Endothelial cell of umbilical vein (primary cell): Measurements from ENCODE around the gene ENO2. TPM values are rescaled to one million over a fixed set of nuclear protein-coding genes. Genes with fewer than 3 reads are reported as not detected.

Experiments used
- BruUV-seq: library from RNA; stranded (reverse); fragments of 400-500 nt; replicated peaks from 2 replicates; lab custom pipeline; 2021; lab: Mats Ljungman, UMichigan
- CTCF ChIA-PET: fragments of 300-600, 350-600 bp; sonication (Branson Sonifier 250); formaldehyde crosslinking; loops from one replicate; lab custom pipeline; 2021; ENCODE audit warnings: antibody characterized with exemption, inconsistent platforms; lab: Charles Lee
- POLR2A ChIA-PET: fragments of 300-600, 350-600 bp; sonication (Branson Sonifier 250); formaldehyde crosslinking; loops from one replicate; lab custom pipeline; 2021; ENCODE audit warnings: antibody characterized with exemption, inconsistent platforms; lab: Charles Lee
- DNase-seq: peaks from one replicate; pipeline ENCODE4 v3.0.0-alpha.2; 2011; ENCODE audit warnings: low read depth, low spot score
- FAIRE-seq: peaks from 2 replicates; lab custom pipeline; 2011; peaks lifted over from hg19 to GRCh38; lab: Jason Lieb, UNC
- H2AFZ ChIP-seq: 2 replicates; pipeline ENCODE4 v1.6.0; 2012; ENCODE audit warnings: low read depth, low read length, control low read depth, inconsistent platforms
- H3K27ac ChIP-seq: 2 replicates; pipeline ENCODE4 v1.5.1; 2011; ENCODE audit warnings: low read depth, mild to moderate bottlenecking, control low read depth, low read length, moderate library complexity; ENCODE audit not compliant: insufficient read depth
- H3K27me3 ChIP-seq, 2 experiments: 2 replicates each; pipeline versions ENCODE4 v1.6.0 to v1.6.1; 2011; ENCODE audit warnings: low read length in 2 of 2, mixed read lengths in 1 of 2; ENCODE audit not compliant: control insufficient read depth in 2 of 2, insufficient read depth in 2 of 2
- H3K36me3 ChIP-seq, 2 experiments: 2 replicates in 1 of 2; 3 replicates in 1 of 2; pipeline ENCODE4 v1.5.1; 2011; ENCODE audit warnings: low read length in 2 of 2, mild to moderate bottlenecking in 1 of 2, moderate library complexity in 1 of 2; ENCODE audit not compliant: control insufficient read depth in 2 of 2, insufficient read depth in 2 of 2; ENCODE audit errors: extremely low read depth in 1 of 2
- H3K4me1 ChIP-seq: 3 replicates; pipeline ENCODE4 v1.5.1; 2011; ENCODE audit warnings: mild to moderate bottlenecking, low read length; ENCODE audit not compliant: control insufficient read depth, insufficient read depth; ENCODE audit errors: extremely low read depth
- H3K4me2 ChIP-seq: 2 replicates; pipeline ENCODE4 v1.6.1; 2011; ENCODE audit warnings: low read length, control low read depth, mixed read lengths; ENCODE audit not compliant: insufficient read depth
- H3K4me3 ChIP-seq, 3 experiments: fragments of 200-600 bp in 1 of 3; sonication (generic), shearing (Covaris generic) in 1 of 3; replicated peaks in 1 of 3; 2 replicates each; pipeline ENCODE4 v1.5.1; 2011 to 2016; ENCODE audit warnings: control low read depth in 3 of 3, low read length in 3 of 3, mild to moderate bottlenecking in 2 of 3, inconsistent platforms in 1 of 3, low read depth in 1 of 3, moderate library complexity in 1 of 3; ENCODE audit not compliant: insufficient read depth in 1 of 3
- H3K79me2 ChIP-seq: 2 replicates; pipeline ENCODE4 v1.6.0; 2012; ENCODE audit warnings: low read length, inconsistent platforms; ENCODE audit not compliant: control insufficient read depth, insufficient read depth
- H3K9ac ChIP-seq: replicated peaks from 2 replicates; pipeline ENCODE3; 2011; ENCODE audit warnings: low read length, control low read depth; ENCODE audit not compliant: insufficient read depth; ENCODE audit errors: extremely low read depth
- H3K9me1 ChIP-seq: replicated peaks from 3 replicates; pipeline ENCODE4 v1.6.0; 2011; ENCODE audit warnings: mild to moderate bottlenecking, low read length; ENCODE audit not compliant: control insufficient read depth, insufficient read depth; ENCODE audit errors: extremely low read depth
- H3K9me3 ChIP-seq: replicated peaks from 2 replicates; pipeline ENCODE4 v1.5.1; 2012; ENCODE audit warnings: low read length, inconsistent platforms; ENCODE audit not compliant: control insufficient read depth, insufficient read depth
- H4K20me1 ChIP-seq: replicated peaks from 2 replicates; pipeline ENCODE3; 2011; ENCODE audit warnings: mild to moderate bottlenecking, low read length; ENCODE audit not compliant: control insufficient read depth, insufficient read depth; ENCODE audit errors: extremely low read depth
- CTCF ChIP-seq, 2 donors: IDR thresholded peaks; 1 replicate in 1 of 2; 2 replicates in 1 of 2; pipeline ENCODE4 v1.5.1; 2011; ENCODE audit warnings: low read length in 2 of 2, mild to moderate bottlenecking in 2 of 2, moderate library complexity in 2 of 2, control low read depth in 1 of 2, inconsistent platforms in 1 of 2, low read depth in 1 of 2; ENCODE audit not compliant: insufficient read depth in 1 of 2; ENCODE audit errors: extremely low read depth in 1 of 2
- EZH2 ChIP-seq: IDR thresholded peaks from 2 replicates; pipeline ENCODE4 v1.6.1; 2012; ENCODE audit warnings: borderline replicate concordance, low read depth, mild to moderate bottlenecking, moderate library complexity, low read length, inconsistent platforms; ENCODE audit not compliant: severe bottlenecking
- FOS ChIP-seq: IDR thresholded peaks from 2 replicates; pipeline ENCODE4 v1.6.1; 2011; ENCODE audit warnings: mild to moderate bottlenecking, low read length, moderate library complexity, borderline replicate concordance; ENCODE audit not compliant: insufficient read depth
- GATA2 ChIP-seq: IDR thresholded peaks from 2 replicates; pipeline ENCODE4 v1.7.0; 2011; ENCODE audit warnings: low read depth, mild to moderate bottlenecking, moderate library complexity, mixed read lengths, low read length; ENCODE audit not compliant: insufficient read length, insufficient read depth
- JUN ChIP-seq: IDR thresholded peaks from 2 replicates; pipeline ENCODE4 v1.6.1; 2011; ENCODE audit warnings: borderline replicate concordance, low read depth; ENCODE audit not compliant: insufficient read length, insufficient read depth
- MYC ChIP-seq: IDR thresholded peaks from one replicate; pipeline ENCODE4 v1.6.1; 2011; ENCODE audit warnings: mild to moderate bottlenecking, low read depth, low read length
- POLR2AphosphoS5 ChIP-seq: IDR thresholded peaks from 2 replicates; pipeline ENCODE4 v1.6.1; 2012; ENCODE audit warnings: low read depth, mild to moderate bottlenecking, control low read depth, low read length, moderate library complexity; ENCODE audit not compliant: insufficient read depth
- dilution Hi-C: fragments of 300-500 bp; cut with MboI; formaldehyde crosslinking; loops from one replicate; pipeline ENCODE4 v1.15.0; 2019; ENCODE audit warnings: low sequenced_read_pairs; ENCODE audit not compliant: extremely low pct_ligation_motif_present
- intact Hi-C: fragments of 100-400 bp; cut with micrococcal nuclease; formaldehyde crosslinking; loops from one replicate; pipeline ENCODE4 v1.10.0; 2022
- polyA plus RNA-seq, 4 experiments: library from polyadenylated mRNA; depleted of rRNA in 3 of 4; stranded (reverse) in 3 of 4; unstranded in 1 of 4; fragments of >200 nt; gene quantifications; 2 replicates each; pipeline versions ENCODE4 v1.2.1 to v1.2.3, GENCODE V29; 2011 to 2012; ENCODE audit warnings: missing spikeins in 1 of 4
- total RNA-seq: library from RNA; stranded (reverse); gene quantifications from 2 replicates; pipeline ENCODE4 v1.2.3, GENCODE V29; 2021
- TF ChIP-seq, protein P1 (sequence below): IDR thresholded peaks from 2 replicates; pipeline ENCODE4 v1.6.1; 2011; ENCODE audit not compliant: insufficient read depth, insufficient read length

The ENO2 gene
- total and polyA plus RNA-seq, 2 donors (not counting 3 experiments of a cell fraction or from before 2014, with no cell fraction given) = 11.4 to 18.6 TPM

GRCh38 chr12:6955108-6956020 is 41.0 kb downstream of the ENO2 start:
- dilution Hi-C loops (no loop called here), intact Hi-C loops (no loop called here)
- TF ChIP-seq MYC = no peak
- TF ChIP-seq, protein P1, sequence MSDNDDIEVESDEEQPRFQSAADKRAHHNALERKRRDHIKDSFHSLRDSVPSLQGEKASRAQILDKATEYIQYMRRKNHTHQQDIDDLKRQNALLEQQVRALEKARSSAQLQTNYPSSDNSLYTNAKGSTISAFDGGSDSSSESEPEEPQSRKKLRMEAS = no peak
- TF ChIP-seq CTCF (IDR thresholded peaks at IDR 0.05; ENCODE audit: extremely low read depth in 1 of 2, insufficient read depth in 1 of 2, low read depth in 1 of 2, low read length in 2 of 2) = no peak
- no peak for TF ChIP-seq JUN
- no peak for TF ChIP-seq GATA2
- no peak for TF ChIP-seq FOS
- TF ChIP-seq EZH2 = no peak
- no peak for TF ChIP-seq POLR2AphosphoS5
- Histone ChIP-seq H2AFZ (no peak overlapping the region), H3K9ac (no peak overlapping the region), H3K4me3 (no peak overlapping the region), H3K9me1 (no peaks in the 10 kb centered on the region), H3K9me3 (no peaks in the 10 kb centered on the region), H3K79me2 (no peaks in the 10 kb centered on the region), H3K27ac (no peak overlapping the region), H3K36me3 (no peaks in the 10 kb centered on the region), H4K20me1 (no peaks in the 10 kb centered on the region), H3K4me2 (no peak overlapping the region), H3K27me3 (no peaks in the 10 kb centered on the region), H3K4me1 (peaks cover 24% of the 10 kb centered on the region)
- POLR2A ChIA-PET = no interaction called here
- CTCF ChIA-PET = interaction anchor here (1.3 to 2.2 kb wide), 4 partner anchors 9 to 158 kb away, joined by 3 to 12 read pairs (median 8); partner anchors contain the start of genes C12orf57 and RNU7-1
- no TSS peak for BruUV-seq
- DNase-seq (no peak), FAIRE-seq (no peak)
